Breast epithelium (tissue), 3 donors: ENCODE measurements around the gene USPL1.

Source experiments
- CTCF ChIP-seq, 3 donors: fragments of 450-650 bp; IDR thresholded peaks; one replicate each; pipeline ENCODE4 v1.5.1; 2016 to 2017; ENCODE audit warnings: antibody characterized with exemption in 3 of 3, mild to moderate bottlenecking in 3 of 3, moderate library complexity in 3 of 3
- POLR2A ChIP-seq: fragments of 450-650 bp; IDR thresholded peaks from one replicate; pipeline ENCODE4 v1.6.1; 2016; ENCODE audit warnings: antibody characterized with exemption, mild to moderate bottlenecking, moderate library complexity
- POLR2AphosphoS5 ChIP-seq, 3 donors: sonication (generic); formaldehyde crosslinking; IDR thresholded peaks; one replicate each; pipeline ENCODE4 v1.6.1; 2017; ENCODE audit warnings: antibody characterized with exemption in 3 of 3

- TF ChIP-seq CTCF (IDR thresholded peaks at IDR 0.05): no peak
- no peak for TF ChIP-seq POLR2A
- TF ChIP-seq POLR2AphosphoS5 (IDR thresholded peaks at IDR 0.05): no peak
These were observed 80.8 kb downstream of the USPL1 start for GRCh38 chr13:30698488-30699005.
